A673 (cell line): ENCODE data around the gene OR4E2. TPM values are rescaled to one million over a fixed set of nuclear protein-coding genes. Genes with fewer than 3 reads are reported as not detected.

Source experiments
- BruUV-seq: library from RNA; stranded (reverse); fragments of 400-500 nt; replicated peaks from 2 replicates; lab custom pipeline; 2021; lab: Mats Ljungman, UMichigan
- CTCF ChIA-PET: fragments of 300-600 bp; sonication (Branson Sonifier 250); formaldehyde crosslinking; loops from one replicate; lab custom pipeline; 2022; ENCODE audit warnings: antibody characterized with exemption; lab: Charles Lee
- POLR2A ChIA-PET: fragments of 300-600 bp; sonication (Branson Sonifier 250); formaldehyde crosslinking; loops from one replicate; lab custom pipeline; 2022; ENCODE audit warnings: antibody characterized with exemption; ENCODE audit not compliant: low non-redundant PET; lab: Charles Lee
- DNase-seq: peaks from one replicate; pipeline ENCODE4 v3.0.0-alpha.2; 2015; ENCODE audit warnings: low spot score
- H3K27ac ChIP-seq: fragments of 200-600 bp; sonication (generic); 2 replicates; pipeline ENCODE4 v1.5.1; 2016; ENCODE audit warnings: mixed run types, low read depth, mild to moderate bottlenecking, mixed read lengths, antibody characterized with exemption, low read length; ENCODE audit not compliant: poor library complexity, severe bottlenecking
- H3K27me3 ChIP-seq: fragments of 200-600 bp; sonication (generic); replicated peaks from 2 replicates; pipeline ENCODE4 v1.6.1; 2017; ENCODE audit warnings: mixed run types, low read depth, mild to moderate bottlenecking, mixed read lengths, antibody characterized with exemption, low read length; ENCODE audit not compliant: insufficient read depth, poor library complexity
- H3K36me3 ChIP-seq: fragments of 200-600 bp; sonication (generic); 2 replicates; pipeline ENCODE4 v1.6.1; 2016; ENCODE audit warnings: mixed run types, mild to moderate bottlenecking, mixed read lengths, antibody characterized with exemption, low read length; ENCODE audit not compliant: insufficient read depth, poor library complexity, severe bottlenecking
- H3K4me1 ChIP-seq: fragments of 200-600 bp; sonication (generic); 2 replicates; pipeline ENCODE4 v1.6.1; 2017; ENCODE audit warnings: mixed run types, mild to moderate bottlenecking, mixed read lengths, antibody characterized with exemption, low read length; ENCODE audit not compliant: insufficient read depth, poor library complexity, severe bottlenecking
- H3K4me3 ChIP-seq: fragments of 200-600 bp; sonication (generic); 2 replicates; pipeline ENCODE4 v1.5.1; 2016; ENCODE audit warnings: low read depth, mixed run types, mild to moderate bottlenecking, mixed read lengths, low read length; ENCODE audit not compliant: poor library complexity, severe bottlenecking
- H3K9me3 ChIP-seq: fragments of 200-600 bp; sonication (generic); 2 replicates; pipeline ENCODE4 v1.6.1; 2016; ENCODE audit warnings: mixed run types, low read depth, mild to moderate bottlenecking, mixed read lengths, antibody characterized with exemption, low read length; ENCODE audit not compliant: poor library complexity, severe bottlenecking
- EZH2 ChIP-seq: fragments of 200-600 bp; sonication (generic); IDR thresholded peaks from 2 replicates; pipeline ENCODE4 v1.6.1; 2017; ENCODE audit warnings: borderline replicate concordance, low read depth, mild to moderate bottlenecking, mixed read lengths, antibody characterized with exemption, low read length; ENCODE audit not compliant: poor library complexity, severe bottlenecking
- intact Hi-C: fragments of 100-400 bp; cut with micrococcal nuclease; formaldehyde crosslinking; loops from one replicate; pipeline ENCODE4 v1.10.0; 2022; ENCODE audit not compliant: unreplicated experiment
- total RNA-seq: library from RNA; stranded (reverse); gene quantifications from 2 replicates; pipeline ENCODE4 v1.2.3, GENCODE V29; 2021
- TF ChIP-seq, protein P1 (sequence below): fragments of 300-800, 200-600 bp; sonication (generic); conservative IDR thresholded peaks from 2 replicates; pipeline ENCODE4 v1.5.1; 2017; ENCODE audit warnings: low read depth, mild to moderate bottlenecking, antibody characterized with exemption, low read length, moderate library complexity, mixed read lengths

Gene OR4E2
- total RNA-seq, 1 experiment from 2014 or later = 10.8 TPM

DNA sequence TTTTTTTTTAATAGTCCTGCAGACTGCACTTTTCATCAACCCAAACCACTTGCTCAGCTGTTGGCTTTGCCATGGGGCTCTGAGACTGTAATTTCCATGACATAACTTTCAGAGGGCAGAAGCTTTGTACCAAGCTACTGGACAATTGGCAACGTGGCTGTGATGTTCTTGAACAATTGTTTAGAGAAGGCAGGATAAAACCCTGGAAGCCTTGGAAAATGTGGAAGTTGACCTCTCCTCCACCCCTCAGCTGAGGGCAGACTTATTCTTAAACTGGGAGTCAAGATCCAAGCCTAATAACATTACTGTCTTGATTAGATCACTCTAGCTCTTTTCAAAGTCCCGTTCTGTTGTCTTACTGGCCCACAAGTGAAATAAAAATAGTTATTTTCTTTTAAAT lies 17.7 kb downstream of the OR4E2 start:
- Histone ChIP-seq H3K27me3 (no peaks in the 10 kb centered on the region), H3K4me3 (no peak overlapping the region), H3K27ac (peak overlapping the region; percentile 2), H3K36me3 (peaks cover 34% of the 10 kb centered on the region), H3K9me3 (peaks cover 12% of the 10 kb centered on the region), H3K4me1 (peaks cover 28% of the 10 kb centered on the region)
- intact Hi-C loops = no loop called here
- BruUV-seq = no TSS peak
- no peak for DNase-seq
- no peak for TF ChIP-seq EZH2
- TF ChIP-seq, protein P1, sequence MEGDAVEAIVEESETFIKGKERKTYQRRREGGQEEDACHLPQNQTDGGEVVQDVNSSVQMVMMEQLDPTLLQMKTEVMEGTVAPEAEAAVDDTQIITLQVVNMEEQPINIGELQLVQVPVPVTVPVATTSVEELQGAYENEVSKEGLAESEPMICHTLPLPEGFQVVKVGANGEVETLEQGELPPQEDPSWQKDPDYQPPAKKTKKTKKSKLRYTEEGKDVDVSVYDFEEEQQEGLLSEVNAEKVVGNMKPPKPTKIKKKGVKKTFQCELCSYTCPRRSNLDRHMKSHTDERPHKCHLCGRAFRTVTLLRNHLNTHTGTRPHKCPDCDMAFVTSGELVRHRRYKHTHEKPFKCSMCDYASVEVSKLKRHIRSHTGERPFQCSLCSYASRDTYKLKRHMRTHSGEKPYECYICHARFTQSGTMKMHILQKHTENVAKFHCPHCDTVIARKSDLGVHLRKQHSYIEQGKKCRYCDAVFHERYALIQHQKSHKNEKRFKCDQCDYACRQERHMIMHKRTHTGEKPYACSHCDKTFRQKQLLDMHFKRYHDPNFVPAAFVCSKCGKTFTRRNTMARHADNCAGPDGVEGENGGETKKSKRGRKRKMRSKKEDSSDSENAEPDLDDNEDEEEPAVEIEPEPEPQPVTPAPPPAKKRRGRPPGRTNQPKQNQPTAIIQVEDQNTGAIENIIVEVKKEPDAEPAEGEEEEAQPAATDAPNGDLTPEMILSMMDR = no peak
- POLR2A ChIA-PET = no interaction called here
- CTCF ChIA-PET = interaction anchor here (1.0 to 1.1 kb wide), 2 partner anchors 19 to 40 kb away, joined by 3 to 4 read pairs; no protein-coding TSS in a partner anchor

DNA sequence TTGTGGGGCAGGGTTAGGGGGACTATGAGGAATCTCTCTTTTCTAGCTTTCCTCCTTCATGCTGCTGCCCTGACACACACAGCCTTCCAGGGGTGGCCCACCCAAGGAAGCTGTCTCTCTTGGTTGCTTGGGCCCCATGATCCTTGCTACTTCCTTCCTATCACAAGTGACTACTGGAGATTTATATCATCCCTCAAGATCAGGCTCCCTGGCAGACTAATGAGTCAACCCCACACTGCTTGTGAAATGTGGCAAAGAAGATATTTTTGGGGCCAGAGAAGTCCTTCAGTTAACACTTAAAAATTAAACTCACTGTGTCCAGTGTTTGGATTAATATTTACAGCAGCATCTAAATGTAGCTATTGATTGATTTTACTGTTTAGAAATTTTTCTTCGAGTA lies 18.5 kb downstream of the OR4E2 start:
- H3K9me3 ChIP-seq = peaks cover 12% of the 10 kb centered on the region
- H3K4me3 ChIP-seq = no peak overlapping the region
- CTCF ChIA-PET = interaction anchor here (1.0 to 1.1 kb wide), 2 partner anchors 20 to 39 kb away, joined by 3 to 4 read pairs; no protein-coding TSS in a partner anchor
- POLR2A ChIA-PET = no interaction called here
- peak overlapping the region; percentile 2 for H3K27ac ChIP-seq
- peaks cover 34% of the 10 kb centered on the region for H3K36me3 ChIP-seq
- BruUV-seq = no TSS peak
- TF ChIP-seq EZH2 = no peak
- TF ChIP-seq, protein P1 = no peak
- no peak for DNase-seq
- intact Hi-C loops = no loop called here
- H3K4me1 ChIP-seq = peaks cover 28% of the 10 kb centered on the region
- H3K27me3 ChIP-seq = no peaks in the 10 kb centered on the region

DNA sequence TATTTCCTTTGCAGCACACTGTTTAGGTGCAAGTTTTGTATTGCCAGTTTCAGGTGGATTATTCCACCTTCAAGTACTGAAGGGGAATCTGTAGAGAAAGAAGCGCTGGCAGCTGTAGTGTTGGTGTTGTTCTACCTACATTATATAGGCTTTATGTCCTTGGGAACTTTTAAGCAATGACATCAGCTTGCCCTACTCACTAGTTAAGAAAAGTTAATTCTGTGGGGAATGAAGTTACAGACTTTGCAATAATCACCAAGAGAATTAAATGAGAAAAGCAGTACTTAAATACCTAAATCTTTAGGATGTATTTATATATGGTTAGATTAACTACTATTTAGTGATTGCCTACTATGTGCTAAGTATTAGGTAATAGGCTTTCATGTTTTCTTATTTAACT lies 20.1 kb downstream of the OR4E2 start, which contains the start of gene OR4E1:
TSS of gene OR4E1 (minus strand) at position 101 of the 400 bp plus-strand sequence. CDS start 2,883 bp downstream, outside the sequence.
- Histone ChIP-seq H3K36me3 (peaks cover 34% of the 10 kb centered on the region), H3K4me1 (peaks cover 20% of the 10 kb centered on the region), H3K9me3 (peaks cover 12% of the 10 kb centered on the region), H3K4me3 (no peak within 1 kb of the TSS), H3K27me3 (no peaks in the 10 kb centered on the region), H3K27ac (no peak within 1 kb of the TSS)
- intact Hi-C loops = no loop called here
- no peak for TF ChIP-seq EZH2
- TF ChIP-seq, protein P1 = no peak
- no TSS peak for BruUV-seq
- CTCF ChIA-PET = no interaction called here
- no peak for DNase-seq
- POLR2A ChIA-PET = no interaction called here
